BLaER1 treated with 17β-estradiol and CSF1 and Interleukin-3, amounts not matched to agents 10 nM and 100 nM (cell line): ENCODE measurements around the gene HTR6.

Experiments
- H3K27ac ChIP-seq, 11 experiments: shearing (Covaris generic); formaldehyde crosslinking; 2 replicates each; pipeline ENCODE4 v1.8.1; 2022
- H3K27me3 ChIP-seq, 11 experiments: shearing (Covaris generic); formaldehyde crosslinking; 2 replicates each; pipeline ENCODE4 v1.8.1; 2022
- H3K36me3 ChIP-seq, 11 experiments: shearing (Covaris generic); formaldehyde crosslinking; 2 replicates each; pipeline ENCODE4 v1.8.1; 2022
- H3K4me1 ChIP-seq, 10 experiments: shearing (Covaris generic); formaldehyde crosslinking; 2 replicates each; pipeline ENCODE4 v1.8.1; 2022
- H3K4me2 ChIP-seq, 11 experiments: shearing (Covaris generic); formaldehyde crosslinking; 2 replicates each; pipeline ENCODE4 v1.8.1; 2022
- H3K4me3 ChIP-seq, 10 experiments: shearing (Covaris generic); formaldehyde crosslinking; 2 replicates each; pipeline ENCODE4 v1.8.1; 2022
- H3K9ac ChIP-seq, 11 experiments: shearing (Covaris generic); formaldehyde crosslinking; 2 replicates each; pipeline ENCODE4 v1.8.1; 2022
- H3K9me3 ChIP-seq, 11 experiments: shearing (Covaris generic); formaldehyde crosslinking; replicated peaks in 1 of 11; 2 replicates each; pipeline ENCODE4 v1.8.1; 2022
- H4K20me1 ChIP-seq, 11 experiments: shearing (Covaris generic); formaldehyde crosslinking; 2 replicates each; pipeline ENCODE4 v1.8.1; 2022
- Cebpa-rat ChIP-seq, 11 experiments: shearing (Covaris generic); IDR thresholded peaks; 2 replicates each; pipeline ENCODE4 v1.8.1; 2022

The HTR6 gene

GRCh38 chr1:19709260-19709793 lies 44.7 kb downstream of the HTR6 start:
- TF ChIP-seq Cebpa-rat (IDR thresholded peaks at IDR 0.05), result no peak
- Histone ChIP-seq H4K20me1 (peaks cover 0 to under 1% (median 0%) of the 10 kb centered on the region in 11 experiments; a peak in 1 of 22 replicates), H3K36me3 (peaks cover 0 to 11% (median 4%) of the 10 kb centered on the region in 11 experiments; a peak in 6 of 22 replicates), H3K27ac (no peak overlapping the region), H3K4me2 (no peak overlapping the region), H3K4me3 (no peak overlapping the region), H3K9ac (no peak overlapping the region), H3K4me1 (peaks cover 10 to 40% (median 36%) of the 10 kb centered on the region in 10 experiments; a peak in 19 of 20 replicates), H3K27me3 (no peaks in the 10 kb centered on the region), H3K9me3 (no peaks in the 10 kb centered on the region)

GRCh38 chr1:19710825-19711611 lies 46.3 kb downstream of the HTR6 start:
- Histone ChIP-seq H3K4me2 (peak overlapping the region in 10 of 11 experiments; percentile 14 to 76 (median 67); a peak in 18 of 22 replicates), H3K4me3 (no peak overlapping the region), H4K20me1 (no peaks in the 10 kb centered on the region), H3K9me3 (no peaks in the 10 kb centered on the region), H3K9ac (peak overlapping the region in 1 of 11 experiments; percentile 6; a peak in 1 of 22 replicates), H3K4me1 (peaks cover 9 to 47% (median 35%) of the 10 kb centered on the region in 10 experiments; a peak in 19 of 20 replicates), H3K27me3 (no peaks in the 10 kb centered on the region), H3K36me3 (peaks cover 0 to 11% (median 4%) of the 10 kb centered on the region in 11 experiments; a peak in 6 of 22 replicates), H3K27ac (peak overlapping the region in 5 of 11 experiments; percentile 0 to 56 (median 14); a peak in 4 of 22 replicates)
- TF ChIP-seq Cebpa-rat (IDR thresholded peaks at IDR 0.05), result peak in 1 of 11 experiments; percentile 11; a peak in 1 of 22 replicates

DNA sequence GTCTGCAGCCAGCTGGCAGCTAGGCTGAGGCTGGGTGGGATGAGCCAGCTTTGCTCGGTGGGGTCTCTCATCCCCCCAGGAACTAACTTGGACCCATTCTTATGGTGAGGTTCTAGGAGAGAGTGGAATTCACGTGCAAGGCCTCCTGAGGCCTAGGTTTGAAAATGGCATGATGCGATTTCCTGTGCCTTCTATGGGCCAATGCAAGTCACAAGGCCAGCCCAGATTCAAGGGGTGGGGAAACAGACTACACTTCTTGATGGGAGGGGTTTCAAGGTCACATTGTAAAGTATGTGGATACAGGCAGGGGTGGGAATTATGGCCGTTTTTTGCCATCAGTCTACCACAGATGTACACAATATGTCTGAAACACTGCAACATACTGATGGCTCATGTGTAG lies 48.3 kb downstream of the HTR6 start:
- Histone ChIP-seq H3K27me3 (no peaks in the 10 kb centered on the region), H3K9me3 (no peaks in the 10 kb centered on the region), H3K4me3 (no peak overlapping the region), H3K4me1 (peaks cover 9 to 47% (median 35%) of the 10 kb centered on the region in 10 experiments; a peak in 19 of 20 replicates), H3K9ac (no peak overlapping the region), H3K36me3 (peaks cover 0 to 2% (median 0%) of the 10 kb centered on the region in 11 experiments; a peak in 2 of 22 replicates), H4K20me1 (no peaks in the 10 kb centered on the region), H3K4me2 (peak overlapping the region in 9 of 11 experiments; percentile 31 to 76 (median 65); a peak in 17 of 22 replicates), H3K27ac (peak overlapping the region in 2 of 11 experiments; percentile 2 to 17; a peak in 1 of 22 replicates)
- TF ChIP-seq Cebpa-rat (IDR thresholded peaks at IDR 0.05), result no peak

DNA sequence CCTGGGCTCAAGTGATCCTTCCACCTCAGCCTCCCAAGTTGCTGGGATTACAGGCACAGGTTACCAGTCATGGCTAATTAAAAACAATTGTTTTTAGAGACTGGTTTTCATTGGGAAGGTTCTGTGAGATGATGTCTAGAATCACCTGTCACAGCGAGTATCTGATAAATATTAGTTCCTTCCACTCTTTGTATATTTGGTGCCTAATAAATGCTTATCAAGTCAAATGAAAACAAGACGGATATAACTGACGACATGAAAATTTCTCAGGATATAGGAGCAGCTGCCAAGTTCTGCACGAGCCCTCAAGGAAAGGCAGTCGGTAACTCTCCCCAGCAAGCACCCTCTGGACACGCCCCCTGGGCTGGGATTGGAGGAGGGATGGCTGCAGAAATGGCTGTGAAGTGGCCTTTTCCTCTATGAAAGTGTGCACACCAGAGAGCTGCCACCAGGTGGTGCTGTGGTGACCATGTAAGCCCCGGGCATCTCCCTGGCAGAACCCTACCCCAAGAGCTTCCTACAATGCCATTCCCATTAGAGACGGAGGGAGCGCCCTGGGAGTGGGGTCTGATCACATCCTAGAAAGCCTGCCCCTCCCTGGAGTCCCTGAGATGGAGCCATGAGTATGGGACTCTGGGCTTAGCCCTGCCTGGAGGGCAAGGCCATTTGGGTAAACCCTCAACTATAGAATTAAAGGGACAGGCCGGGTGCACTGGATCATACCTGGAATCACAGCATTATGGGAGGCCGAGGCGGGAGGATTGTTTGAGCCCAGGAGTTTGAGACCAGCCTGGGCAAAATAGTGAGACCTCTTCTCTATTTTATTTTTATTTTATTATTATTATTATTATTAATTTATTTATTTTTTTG lies 50.9 kb downstream of the HTR6 start:
- Histone ChIP-seq H3K4me2 (0 out of 22 replicates have a peak overlapping the region, but pooled peaks of 1 of the 11 experiments have one; percentile 25), H3K4me3 (no peak overlapping the region), H3K27ac (no peak overlapping the region), H3K9me3 (no peaks in the 10 kb centered on the region), H3K36me3 (no peaks in the 10 kb centered on the region), H3K4me1 (peaks cover 8 to 46% (median 32%) of the 10 kb centered on the region in 10 experiments; a peak in 19 of 20 replicates), H4K20me1 (no peaks in the 10 kb centered on the region), H3K27me3 (no peaks in the 10 kb centered on the region), H3K9ac (no peak overlapping the region)
- TF ChIP-seq Cebpa-rat (IDR thresholded peaks at IDR 0.05), result no peak

GRCh38 chr1:19717467-19717866 lies 52.8 kb downstream of the HTR6 start:
- Histone ChIP-seq H3K4me3 (no peak overlapping the region), H3K36me3 (peaks cover 0 to 4% (median 0%) of the 10 kb centered on the region in 11 experiments; a peak in 1 of 22 replicates), H3K4me2 (no peak overlapping the region), H3K4me1 (peaks cover 0 to 46% (median 27%) of the 10 kb centered on the region in 10 experiments; a peak in 16 of 20 replicates), H3K9ac (no peak overlapping the region), H3K27me3 (no peaks in the 10 kb centered on the region), H3K27ac (no peak overlapping the region), H3K9me3 (no peaks in the 10 kb centered on the region), H4K20me1 (no peaks in the 10 kb centered on the region)
- no peak for TF ChIP-seq Cebpa-rat (IDR thresholded peaks at IDR 0.05)

DNA sequence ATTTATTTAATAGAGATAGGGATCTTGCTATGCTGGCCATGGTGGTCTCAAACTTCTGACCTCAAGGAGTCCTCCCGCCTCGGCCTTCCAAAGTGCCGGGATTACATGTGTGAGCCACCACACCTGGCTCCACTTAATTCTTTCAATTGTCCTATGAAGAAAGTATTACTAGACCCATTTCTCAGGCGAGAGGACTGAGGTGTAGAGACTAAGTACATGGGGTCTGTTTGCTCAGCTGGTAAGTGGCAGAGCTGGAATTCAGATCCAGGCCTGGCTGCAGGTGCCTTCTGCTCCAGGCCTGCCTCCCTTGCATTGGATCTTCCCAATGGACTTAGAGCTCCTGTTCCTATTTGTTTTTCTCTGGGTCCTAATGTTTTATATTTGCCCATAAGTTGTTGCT lies 55.5 kb downstream of the HTR6 start:
- no peaks in the 10 kb centered on the region for H3K9me3 ChIP-seq
- peaks cover 0 to 11% (median 3%) of the 10 kb centered on the region in 11 experiments; a peak in 5 of 22 replicates for H3K36me3 ChIP-seq
- H3K4me1 ChIP-seq, result peaks cover 0 to 26% (median 16%) of the 10 kb centered on the region in 10 experiments; a peak in 14 of 20 replicates
- H3K27ac ChIP-seq, result no peak overlapping the region
- H4K20me1 ChIP-seq, result no peaks in the 10 kb centered on the region
- H3K27me3 ChIP-seq, result no peaks in the 10 kb centered on the region
- TF ChIP-seq Cebpa-rat (IDR thresholded peaks at IDR 0.05), result no peak
- no peak overlapping the region for H3K4me2 ChIP-seq
- no peak overlapping the region for H3K4me3 ChIP-seq
- no peak overlapping the region for H3K9ac ChIP-seq

DNA sequence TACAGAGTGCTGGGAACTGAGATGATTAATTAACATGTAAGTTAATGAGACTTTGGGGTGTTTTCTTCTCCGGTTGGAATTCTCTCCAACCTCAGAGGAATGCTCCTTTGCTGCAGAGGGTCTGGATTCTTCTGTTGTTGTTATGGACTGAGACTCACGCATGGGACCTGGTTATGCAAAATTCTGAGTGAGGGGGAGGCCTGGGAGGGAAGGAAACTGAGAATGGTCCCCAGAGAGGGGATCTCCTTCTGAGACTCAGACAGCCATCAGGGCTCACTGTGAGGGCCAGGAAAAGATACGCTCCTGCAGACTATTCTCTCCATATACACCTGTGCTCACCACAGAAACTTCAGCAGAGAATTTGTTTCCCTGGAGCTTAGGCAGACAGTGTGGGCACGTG lies 56.3 kb downstream of the HTR6 start:
- no peak for TF ChIP-seq Cebpa-rat (IDR thresholded peaks at IDR 0.05)
- Histone ChIP-seq H3K4me3 (no peak overlapping the region), H3K9me3 (no peaks in the 10 kb centered on the region), H3K27ac (no peak overlapping the region), H3K27me3 (no peaks in the 10 kb centered on the region), H4K20me1 (no peaks in the 10 kb centered on the region), H3K4me2 (peak overlapping the region in 8 of 11 experiments; percentile 36 to 74 (median 58); a peak in 16 of 22 replicates), H3K9ac (peak overlapping the region in 2 of 11 experiments; percentile 0 to 11; a peak in 1 of 22 replicates), H3K4me1 (peaks cover 0 to 23% (median 15%) of the 10 kb centered on the region in 10 experiments; a peak in 14 of 20 replicates), H3K36me3 (peaks cover 0 to 13% (median 5%) of the 10 kb centered on the region in 11 experiments; a peak in 7 of 22 replicates)

- Histone ChIP-seq H3K4me3 (no peak overlapping the region), H3K27me3 (no peaks in the 10 kb centered on the region), H3K9me3 (no peaks in the 10 kb centered on the region), H3K4me2 (no peak overlapping the region), H3K27ac (no peak overlapping the region), H3K9ac (no peak overlapping the region), H3K4me1 (peaks cover 0 to 23% (median 15%) of the 10 kb centered on the region in 10 experiments; a peak in 14 of 20 replicates), H3K36me3 (peaks cover 0 to 34% (median 21%) of the 10 kb centered on the region in 11 experiments; a peak in 15 of 22 replicates), H4K20me1 (no peaks in the 10 kb centered on the region)
- TF ChIP-seq Cebpa-rat (IDR thresholded peaks at IDR 0.05), result no peak
Measured at GRCh38 chr1:19723874-19724273, 59.2 kb downstream of the HTR6 start.
